Neural cell (in vitro differentiated cells): ENCODE data around the gene PPP1R9B. TPM values are rescaled to one million over a fixed set of nuclear protein-coding genes. Genes with fewer than 3 reads are reported as not detected.

Source experiments
- H2AFZ ChIP-seq: fragments of 200-600, 300-800 bp; sonication (generic), shearing (Covaris generic); 2 replicates; pipeline ENCODE4 v1.6.0; 2014; ENCODE audit warnings: low read depth, mild to moderate bottlenecking, antibody characterized with exemption, low read length, moderate library complexity
- H3F3A ChIP-seq: fragments of 200-600 bp; shearing (Covaris generic); 2 replicates; pipeline ENCODE4 v1.6.1; 2016; ENCODE audit warnings: mild to moderate bottlenecking, moderate library complexity, mixed read lengths, antibody characterized with exemption, low read length; ENCODE audit not compliant: insufficient read depth, poor library complexity, severe bottlenecking
- H3K27ac ChIP-seq: fragments of 200-600, 300-800 bp; sonication (generic), shearing (Covaris generic); 2 replicates; pipeline ENCODE4 v1.5.1; 2014; ENCODE audit warnings: mild to moderate bottlenecking, low read length, moderate library complexity
- H3K27me3 ChIP-seq: fragments of 300-800, 200-600 bp; sonication (generic), shearing (Covaris generic); 2 replicates; pipeline ENCODE4 v1.6.0; 2014; ENCODE audit warnings: mild to moderate bottlenecking, low read depth, low read length, moderate library complexity; ENCODE audit not compliant: insufficient read depth
- H3K36me3 ChIP-seq: fragments of 300-800, 200-600 bp; sonication (generic), shearing (Covaris generic); 2 replicates; pipeline ENCODE4 v1.5.1; 2014; ENCODE audit warnings: mild to moderate bottlenecking, antibody characterized with exemption, low read length, moderate library complexity; ENCODE audit not compliant: insufficient read depth
- H3K4me2 ChIP-seq: fragments of 300-800, 200-600 bp; sonication (generic), shearing (Covaris generic); 2 replicates; pipeline ENCODE4 v1.6.0; 2014; ENCODE audit warnings: mild to moderate bottlenecking, low read length
- H3K4me3 ChIP-seq: fragments of 300-800, 200-600 bp; sonication (generic), shearing (Covaris generic); 2 replicates; pipeline ENCODE4 v1.5.1; 2014; ENCODE audit warnings: mild to moderate bottlenecking, low read length, moderate library complexity
- H3K79me2 ChIP-seq: fragments of 200-600 bp; shearing (Covaris generic); replicated peaks from 2 replicates; pipeline ENCODE4 v1.6.0; 2014; ENCODE audit warnings: mild to moderate bottlenecking, low read length, moderate library complexity; ENCODE audit not compliant: insufficient read depth
- H3K9ac ChIP-seq: fragments of 300-800, 200-600 bp; sonication (generic), shearing (Covaris generic); 2 replicates; pipeline ENCODE4 v1.6.1; 2016; ENCODE audit warnings: mild to moderate bottlenecking, low read length, mixed read lengths
- H3K9me2 ChIP-seq: fragments of 200-600 bp; shearing (Covaris generic); 2 replicates; pipeline ENCODE4 v1.6.1; 2016; ENCODE audit warnings: mild to moderate bottlenecking, low read length, mixed read lengths; ENCODE audit not compliant: insufficient read depth
- H3K9me3 ChIP-seq: fragments of 200-600, 300-800 bp; sonication (generic), shearing (Covaris generic); 2 replicates; pipeline ENCODE4 v1.6.1; 2016; ENCODE audit warnings: mild to moderate bottlenecking, mixed run types, low read length, moderate library complexity, mixed read lengths
- H4K20me1 ChIP-seq: fragments of 200-600 bp; shearing (Covaris generic); 2 replicates; pipeline ENCODE4 v1.6.1; 2016; ENCODE audit warnings: mild to moderate bottlenecking, mixed run types; ENCODE audit not compliant: insufficient read depth
- CTCF ChIP-seq: fragments of 450-650 bp; IDR thresholded peaks from 2 replicates; pipeline ENCODE4 v1.5.1; 2014; ENCODE audit warnings: antibody characterized with exemption, mild to moderate bottlenecking, moderate library complexity; ENCODE audit not compliant: poor library complexity, severe bottlenecking
- EP300 ChIP-seq: fragments of 450-650 bp; conservative IDR thresholded peaks from 2 replicates; pipeline ENCODE4 v1.6.1; 2014; ENCODE audit warnings: antibody characterized with exemption, mild to moderate bottlenecking, moderate library complexity; ENCODE audit not compliant: poor library complexity, severe bottlenecking
- EZH2 ChIP-seq: fragments of 200-600, 300-800 bp; shearing (Covaris generic), sonication (generic); IDR thresholded peaks from 2 replicates; pipeline ENCODE4 v1.6.1; 2014; ENCODE audit warnings: antibody characterized with exemption, low read length, borderline replicate concordance, mild to moderate bottlenecking; ENCODE audit not compliant: insufficient read depth, poor library complexity, severe bottlenecking
- MXI1 ChIP-seq: fragments of 450-650 bp; conservative IDR thresholded peaks from 2 replicates; pipeline ENCODE4 v1.6.1; 2014; ENCODE audit warnings: antibody characterized with exemption, mild to moderate bottlenecking; ENCODE audit not compliant: poor library complexity, severe bottlenecking
- POLR2AphosphoS5 ChIP-seq: IDR thresholded peaks from 2 replicates; pipeline ENCODE4 v1.6.1; 2012
- RAD21 ChIP-seq: fragments of 450-650 bp; conservative IDR thresholded peaks from 2 replicates; pipeline ENCODE4 v1.6.1; 2014; ENCODE audit warnings: antibody characterized with exemption, mild to moderate bottlenecking, moderate library complexity
- REST ChIP-seq: IDR thresholded peaks from 2 replicates; pipeline ENCODE4 v1.6.1; 2012; ENCODE audit warnings: borderline replicate concordance
- SMC3 ChIP-seq: fragments of 450-650 bp; conservative IDR thresholded peaks from 2 replicates; pipeline ENCODE4 v1.6.1; 2014; ENCODE audit warnings: antibody characterized with exemption, mild to moderate bottlenecking, moderate library complexity; ENCODE audit not compliant: poor library complexity
- TAF1 ChIP-seq: IDR thresholded peaks from 2 replicates; pipeline ENCODE4 v1.6.1; 2012; ENCODE audit warnings: low read depth
- polyA plus RNA-seq: library from polyadenylated mRNA; depleted of rRNA; stranded (reverse); fragments of >200 nt; gene quantifications from 2 replicates; pipeline ENCODE4 v1.2.3, GENCODE V29; 2014

The PPP1R9B gene
- polyA plus RNA-seq, 1 donor from 2014 or later: 29.2 TPM

DNA sequence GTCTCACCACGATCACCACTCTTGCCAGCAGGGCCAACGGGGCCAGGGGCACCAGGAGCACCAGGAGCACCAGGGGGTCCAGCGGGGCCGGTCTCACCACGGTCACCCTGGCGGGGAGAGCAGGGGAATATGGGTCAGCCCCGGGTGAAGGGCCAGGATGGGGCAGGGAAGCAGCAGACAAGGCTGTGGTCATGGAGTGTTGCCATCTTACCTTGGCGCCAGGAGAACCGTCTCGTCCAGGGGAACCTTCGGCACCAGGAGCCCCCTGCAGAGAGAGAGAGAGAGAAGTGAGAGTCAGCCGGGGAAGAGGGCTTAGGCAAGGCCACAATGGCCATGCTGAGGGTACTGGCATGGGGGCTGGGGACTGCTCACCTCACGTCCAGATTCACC is 38.0 kb upstream of the PPP1R9B start:
- Histone ChIP-seq H3K4me2 (no peak overlapping the region), H3K9me3 (no peaks in the 10 kb centered on the region), H3K4me3 (no peak overlapping the region), H2AFZ (no peak overlapping the region), H3K36me3 (no peaks in the 10 kb centered on the region), H3K9me2 (no peaks in the 10 kb centered on the region), H3K27me3 (no peaks in the 10 kb centered on the region), H3K79me2 (no peaks in the 10 kb centered on the region), H3F3A (no peaks in the 10 kb centered on the region), H4K20me1 (no peaks in the 10 kb centered on the region), H3K9ac (no peak overlapping the region), H3K27ac (no peak overlapping the region)
- TF ChIP-seq REST (no peak), TAF1 (no peak), CTCF (no peak), RAD21 (no peak), MXI1 (no peak)

DNA sequence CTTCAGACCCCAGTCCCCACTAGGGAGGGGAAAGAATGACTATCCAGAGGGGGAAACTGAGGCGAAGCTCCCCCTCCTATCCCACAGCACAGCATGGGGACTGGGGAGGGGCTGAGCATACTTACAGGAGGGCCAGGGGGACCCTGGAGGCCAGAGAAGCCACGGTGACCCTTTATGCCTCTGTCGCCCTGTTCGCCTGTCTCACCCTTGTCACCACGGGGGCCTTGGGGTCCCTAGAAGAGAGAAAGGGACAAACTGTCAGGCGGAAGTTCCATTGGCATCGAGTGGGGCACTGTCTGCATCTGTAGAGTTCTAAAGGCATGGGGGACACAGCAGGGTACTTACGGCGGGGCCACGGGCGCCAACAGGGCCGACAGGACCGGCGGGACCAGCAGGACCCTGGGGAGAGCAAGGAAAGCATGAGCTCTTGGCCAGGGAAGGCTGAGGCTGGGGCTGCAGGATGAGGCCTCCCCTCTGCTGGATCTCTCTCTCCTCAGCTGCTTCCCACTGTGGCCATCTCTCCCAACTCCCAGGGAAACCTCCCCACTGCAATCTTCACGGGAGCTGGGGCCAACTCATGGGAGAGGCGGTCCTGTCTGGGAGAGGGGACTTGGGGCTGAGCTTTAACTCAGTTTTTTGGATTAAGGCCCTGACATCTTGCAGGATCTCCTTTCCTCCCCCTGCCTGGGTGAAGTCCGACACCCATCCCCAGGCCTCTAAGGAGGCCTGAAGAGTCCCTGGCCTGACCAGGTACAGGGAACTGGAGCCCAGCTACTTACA is 37.5 kb upstream of the PPP1R9B start:
- H4K20me1 ChIP-seq: no peaks in the 10 kb centered on the region
- no peaks in the 10 kb centered on the region for H3F3A ChIP-seq
- TF ChIP-seq CTCF (no peak), EP300 (no peak), POLR2AphosphoS5 (no peak), RAD21 (no peak), SMC3 (no peak), TAF1 (no peak), EZH2 (no peak), MXI1 (no peak), REST (no peak)
- H3K36me3 ChIP-seq: no peaks in the 10 kb centered on the region
- H2AFZ ChIP-seq: no peak overlapping the region
- no peaks in the 10 kb centered on the region for H3K9me3 ChIP-seq
- H3K9me2 ChIP-seq: no peaks in the 10 kb centered on the region
- no peaks in the 10 kb centered on the region for H3K27me3 ChIP-seq
- no peak overlapping the region for H3K4me2 ChIP-seq
- H3K27ac ChIP-seq: no peak overlapping the region
- H3K4me3 ChIP-seq: no peak overlapping the region
- H3K79me2 ChIP-seq: no peaks in the 10 kb centered on the region
- no peak overlapping the region for H3K9ac ChIP-seq
